Cardiac fibroblast (primary cell): ENCODE data around the gene SH3RF3.
"Not testable (repeated sequence)": the region's sequence is repeated elsewhere in the genome, so short reads cannot be mapped to it uniquely, and the experiment has no call there.

Experiments
- DNase-seq, 2 donors: peaks; one replicate each; pipeline versions ENCODE4 v3.0.0 to v3.0.0-alpha.2; 2010; ENCODE audit warnings: low read depth in 2 of 2
- H3K4me3 ChIP-seq, 2 donors: replicated peaks in 1 of 2; 1 replicate in 1 of 2; 2 replicates in 1 of 2; pipeline ENCODE4 v1.5.1; 2011; ENCODE audit warnings: low read depth in 2 of 2, low read length in 2 of 2, mild to moderate bottlenecking in 2 of 2, moderate library complexity in 1 of 2
- TF ChIP-seq, protein P1 (sequence below): IDR thresholded peaks from one replicate; pipeline ENCODE4 v1.5.1; 2011; ENCODE audit warnings: low read depth, mild to moderate bottlenecking, low read length, inconsistent platforms

The SH3RF3 gene

GRCh38 chr2:109160714-109161440 lies 31.9 kb downstream of the SH3RF3 start:
- no peak for DNase-seq
- no peak overlapping the region for H3K4me3 ChIP-seq
- TF ChIP-seq, protein P1, sequence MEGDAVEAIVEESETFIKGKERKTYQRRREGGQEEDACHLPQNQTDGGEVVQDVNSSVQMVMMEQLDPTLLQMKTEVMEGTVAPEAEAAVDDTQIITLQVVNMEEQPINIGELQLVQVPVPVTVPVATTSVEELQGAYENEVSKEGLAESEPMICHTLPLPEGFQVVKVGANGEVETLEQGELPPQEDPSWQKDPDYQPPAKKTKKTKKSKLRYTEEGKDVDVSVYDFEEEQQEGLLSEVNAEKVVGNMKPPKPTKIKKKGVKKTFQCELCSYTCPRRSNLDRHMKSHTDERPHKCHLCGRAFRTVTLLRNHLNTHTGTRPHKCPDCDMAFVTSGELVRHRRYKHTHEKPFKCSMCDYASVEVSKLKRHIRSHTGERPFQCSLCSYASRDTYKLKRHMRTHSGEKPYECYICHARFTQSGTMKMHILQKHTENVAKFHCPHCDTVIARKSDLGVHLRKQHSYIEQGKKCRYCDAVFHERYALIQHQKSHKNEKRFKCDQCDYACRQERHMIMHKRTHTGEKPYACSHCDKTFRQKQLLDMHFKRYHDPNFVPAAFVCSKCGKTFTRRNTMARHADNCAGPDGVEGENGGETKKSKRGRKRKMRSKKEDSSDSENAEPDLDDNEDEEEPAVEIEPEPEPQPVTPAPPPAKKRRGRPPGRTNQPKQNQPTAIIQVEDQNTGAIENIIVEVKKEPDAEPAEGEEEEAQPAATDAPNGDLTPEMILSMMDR = no peak

DNA sequence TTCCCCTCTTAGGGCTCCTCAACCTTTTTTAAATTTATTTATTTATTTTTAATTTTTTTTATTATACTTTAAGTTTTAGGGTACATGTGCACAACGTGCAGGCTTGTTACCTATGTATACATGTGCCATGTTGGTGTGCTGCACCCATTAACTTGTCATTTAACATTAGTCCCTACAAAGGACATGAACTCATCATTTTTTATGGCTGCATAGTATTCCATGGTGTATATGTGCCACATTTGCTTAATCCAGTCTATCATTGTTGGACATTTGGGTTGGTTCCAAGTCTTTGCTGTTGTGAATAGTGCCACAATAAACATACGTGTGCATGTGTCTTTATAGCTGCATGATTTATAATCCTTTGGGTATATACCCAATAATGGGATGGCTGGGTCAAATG lies 33.4 kb downstream of the SH3RF3 start:
- not testable (repeated sequence) for H3K4me3 ChIP-seq, DNase-seq

- no peak overlapping the region for H3K4me3 ChIP-seq
- TF ChIP-seq, protein P1 = no peak
These were observed 34.0 kb downstream of the SH3RF3 start for GRCh38 chr2:109162999-109163398.

DNA sequence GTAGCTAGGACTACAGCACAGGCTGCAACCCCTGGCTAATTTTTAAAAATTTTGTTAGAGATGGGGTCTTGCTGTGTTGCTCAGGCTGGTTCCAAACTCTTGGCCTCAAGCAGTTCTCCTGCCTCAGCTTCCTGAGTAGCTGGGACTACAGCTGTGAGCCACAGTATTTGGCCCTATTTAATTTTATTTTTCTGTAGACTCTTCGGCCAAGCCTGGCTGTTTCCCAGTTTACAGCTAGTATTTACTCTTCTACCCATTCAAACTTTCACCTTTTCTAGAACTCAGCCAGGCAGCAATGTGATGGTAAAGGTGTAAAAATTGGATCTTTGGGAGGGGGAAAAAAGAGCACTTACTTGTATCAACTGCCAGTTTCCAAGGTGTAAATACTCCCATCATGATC lies 35.3 kb downstream of the SH3RF3 start:
- DNase-seq = no peak
- TF ChIP-seq, protein P1 = no peak
- no peak overlapping the region for H3K4me3 ChIP-seq

More at GRCh38 chr2:109162999-109163398, 34.0 kb downstream of the SH3RF3 start:
- DNase-seq = peak; percentile 35 to 60

DNA sequence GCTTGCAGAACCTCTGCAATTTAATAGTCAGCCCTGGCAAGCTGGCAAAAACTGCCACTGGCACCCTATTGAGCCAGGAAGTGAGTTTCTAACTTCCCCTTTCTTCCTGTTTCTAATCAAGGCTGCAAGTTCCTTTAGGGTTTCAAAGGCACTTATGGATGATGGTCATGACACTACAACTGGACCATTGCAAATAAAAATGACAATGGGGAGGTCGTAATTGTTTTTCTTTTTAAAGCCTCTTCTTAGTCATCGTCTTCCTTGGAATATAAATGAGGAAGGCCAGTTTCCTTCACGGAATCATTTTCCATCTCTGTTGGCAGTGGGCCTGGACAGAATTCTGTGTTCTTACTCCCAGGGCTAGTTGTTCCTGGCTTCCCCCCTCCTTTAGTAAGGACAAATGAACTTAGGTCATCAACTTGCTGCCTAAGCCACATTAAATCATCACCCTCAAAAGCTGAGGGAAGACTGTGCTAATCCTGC lies 35.8 kb downstream of the SH3RF3 start:
- DNase-seq = peak; percentile 60 to 72
- TF ChIP-seq, protein P1 = no peak
- H3K4me3 ChIP-seq = no peak overlapping the region

DNA sequence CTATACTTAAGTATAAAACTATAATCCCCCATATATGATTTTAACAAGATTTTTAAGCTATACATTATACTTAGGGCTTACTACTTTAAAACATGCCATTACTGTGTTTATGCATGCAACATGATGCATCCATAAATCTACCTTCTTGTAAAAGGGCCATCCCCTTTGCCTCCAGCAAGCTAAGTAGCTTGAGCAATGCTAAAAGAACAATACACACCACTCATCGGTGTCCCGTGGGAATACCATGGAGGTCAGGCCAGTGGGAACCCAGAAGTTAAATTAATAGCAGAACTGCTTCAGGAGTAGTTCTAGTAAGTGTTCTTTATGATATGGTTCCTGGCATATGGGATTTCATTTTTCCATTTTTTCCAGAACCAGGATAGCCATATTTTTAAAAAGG lies 37.8 kb downstream of the SH3RF3 start:
- DNase-seq = peak; percentile 82 to 97
- TF ChIP-seq, protein P1 = no peak
- H3K4me3 ChIP-seq = no peak overlapping the region

GRCh38 chr2:109168086-109168485 lies 39.1 kb downstream of the SH3RF3 start:
- no peak overlapping the region for H3K4me3 ChIP-seq
- DNase-seq = peak; percentile 33 to 43
- TF ChIP-seq, protein P1 = no peak
